HG03060 (cell line): ENCODE results near the gene ZNF565.
"Not testable (repeated sequence)": the region's sequence is repeated elsewhere in the genome, so short reads cannot be mapped to it uniquely, and the experiment has no call there.

Experiments used
- ATAC-seq: cut with Tn5 transposase; IDR thresholded peaks from one replicate; pipeline ENCODE4 v1.9.1; 2021; ENCODE audit warnings: low read depth, moderate number of reproducible peaks; ENCODE audit not compliant: unreplicated experiment

Gene ZNF565

GRCh38 chr19:36152352-36153091 lies 61.9 kb downstream of the ZNF565 start, which contains the start of gene COX7A1:
Gene COX7A1 (minus strand): TSS chr19:36152447. CDS start chr19:36152407, 40 bp downstream.
- ATAC-seq = no peak

GRCh38 chr19:36152019-36152351 lies 62.5 kb downstream of the ZNF565 start:
- no peak for ATAC-seq

GRCh38 chr19:36151144-36152018 lies 63.1 kb downstream of the ZNF565 start:
- no peak for ATAC-seq

- ATAC-seq = no peak
Observed at GRCh38 chr19:36150586-36150985, 63.9 kb downstream of the ZNF565 start.

GRCh38 chr19:36149673-36150406 lies 64.6 kb downstream of the ZNF565 start:
- no peak for ATAC-seq

- no peak for ATAC-seq
Observed at GRCh38 chr19:36144624-36145023, 69.8 kb downstream of the ZNF565 start.

- no peak for ATAC-seq
Observed at GRCh38 chr19:36142496-36142895, 72.0 kb downstream of the ZNF565 start.

GRCh38 chr19:36142046-36142445 lies 72.4 kb downstream of the ZNF565 start:
- no peak for ATAC-seq

- no peak for ATAC-seq
Observed at GRCh38 chr19:36141039-36141927, 73.2 kb downstream of the ZNF565 start.

GRCh38 chr19:36140304-36141038 lies 74.0 kb downstream of the ZNF565 start:
- no peak for ATAC-seq

GRCh38 chr19:36139473-36140303 lies 74.8 kb downstream of the ZNF565 start, which contains the start of gene CAPNS1:
Gene CAPNS1 (plus strand): TSS chr19:36140066. CDS start chr19:36141012, 946 bp downstream.
- peak; percentile 74 for ATAC-seq

GRCh38 chr19:36139120-36139472 lies 75.4 kb downstream of the ZNF565 start:
- ATAC-seq = no peak

GRCh38 chr19:36136964-36137686 lies 77.3 kb downstream of the ZNF565 start:
- ATAC-seq = no peak

- ATAC-seq = not testable (repeated sequence)
Observed at GRCh38 chr19:36134867-36135266, 79.6 kb downstream of the ZNF565 start.
